HEK293 (cell line): Measurements from ENCODE around the gene GRK5.

ENCODE experiments used
- CTCF ChIA-PET: fragments of 350-600 bp; formaldehyde crosslinking; extraction: SDS; loops from one replicate; lab custom pipeline; 2021; ENCODE audit warnings: antibody characterized with exemption; lab: Yijun Ruan, JAX
- POLR2A ChIA-PET: fragments of 300-600 bp; formaldehyde crosslinking; extraction: SDS; loops from one replicate; lab custom pipeline; 2020; ENCODE audit warnings: antibody characterized with exemption, inconsistent platforms; lab: Yijun Ruan, JAX
- H3K27ac ChIP-seq: fragments of 200-500 bp; sonication (Bioruptor generic); 2 replicates; pipeline ENCODE4 v1.5.1; 2014; ENCODE audit warnings: low read depth, low read length, control low read depth, inconsistent platforms; ENCODE audit errors: extremely low read depth
- H3K36me3 ChIP-seq, 2 experiments: fragments of 200-500 bp in 1 of 2; sonication (Bioruptor generic) in 1 of 2; 1 replicate in 1 of 2; 2 replicates in 1 of 2; pipeline ENCODE4 v1.5.1; 2014 to 2017; ENCODE audit warnings: inconsistent platforms in 2 of 2, low read length in 2 of 2; ENCODE audit not compliant: control insufficient read depth in 2 of 2, insufficient read depth in 1 of 2
- H3K4me1 ChIP-seq: fragments of 200-500 bp; sonication (Bioruptor generic); 2 replicates; pipeline ENCODE4 v1.5.1; 2014; ENCODE audit warnings: mild to moderate bottlenecking, low read length, inconsistent platforms; ENCODE audit not compliant: control insufficient read depth, insufficient read depth
- H3K4me3 ChIP-seq: 2 replicates; pipeline ENCODE4 v1.5.1; 2011; ENCODE audit warnings: low read depth, mild to moderate bottlenecking, control low read depth, low read length, moderate library complexity
- H3K9me3 ChIP-seq: fragments of 200-500 bp; sonication (Bioruptor generic); 2 replicates; pipeline ENCODE4 v1.5.1; 2014; ENCODE audit warnings: low read depth, low read length, inconsistent platforms; ENCODE audit not compliant: control insufficient read depth, insufficient read depth
- BCL11B ChIP-seq: fragments of 450-650 bp; formaldehyde crosslinking; IDR thresholded peaks from 2 replicates; pipeline ENCODE4 v1.5.1; 2016; ENCODE audit warnings: low read depth, missing biosample characterization, missing genetic modification characterization
- GLIS2 ChIP-seq: fragments of 450-650 bp; formaldehyde crosslinking; IDR thresholded peaks from 2 replicates; pipeline ENCODE4 v1.5.1; 2016; ENCODE audit warnings: missing biosample characterization, missing genetic modification characterization
- KLF1 ChIP-seq: fragments of 450-650 bp; formaldehyde crosslinking; IDR thresholded peaks from 2 replicates; pipeline ENCODE4 v1.5.1; 2016; ENCODE audit warnings: missing biosample characterization, missing genetic modification characterization
- KLF16 ChIP-seq: fragments of 450-650 bp; formaldehyde crosslinking; IDR thresholded peaks from 2 replicates; pipeline ENCODE4 v1.5.1; 2017; ENCODE audit warnings: missing biosample characterization, missing genetic modification characterization
- KLF7 ChIP-seq: fragments of 450-650 bp; formaldehyde crosslinking; IDR thresholded peaks from 2 replicates; pipeline ENCODE4 v1.5.1; 2016; ENCODE audit warnings: missing biosample characterization, missing genetic modification characterization, borderline replicate concordance
- SCRT1 ChIP-seq: fragments of 450-650 bp; formaldehyde crosslinking; IDR thresholded peaks from 2 replicates; pipeline ENCODE4 v1.5.1; 2016; ENCODE audit warnings: missing biosample characterization, missing genetic modification characterization, borderline replicate concordance
- ZIC2 ChIP-seq: fragments of 450-650 bp; formaldehyde crosslinking; IDR thresholded peaks from 2 replicates; pipeline ENCODE4 v1.5.1; 2016; ENCODE audit warnings: missing biosample characterization, missing genetic modification characterization
- ZNF10 ChIP-seq: fragments of 450-650 bp; formaldehyde crosslinking; IDR thresholded peaks from 2 replicates; pipeline ENCODE4 v1.5.1; 2017; ENCODE audit warnings: missing biosample characterization, missing genetic modification characterization
- ZNF138 ChIP-seq: fragments of 450-650 bp; formaldehyde crosslinking; IDR thresholded peaks from 2 replicates; pipeline ENCODE4 v1.5.1; 2016; ENCODE audit warnings: missing biosample characterization, missing genetic modification characterization, borderline replicate concordance
- ZNF146 ChIP-seq: fragments of 450-650 bp; formaldehyde crosslinking; IDR thresholded peaks from 2 replicates; pipeline ENCODE4 v1.5.1; 2016; ENCODE audit warnings: missing biosample characterization, missing genetic modification characterization
- ZNF221 ChIP-seq: fragments of 450-650 bp; formaldehyde crosslinking; IDR thresholded peaks from 2 replicates; pipeline ENCODE4 v1.5.1; 2017; ENCODE audit warnings: missing biosample characterization, missing genetic modification characterization, borderline replicate concordance
- ZNF23 ChIP-seq: fragments of 450-650 bp; formaldehyde crosslinking; IDR thresholded peaks from 2 replicates; pipeline ENCODE4 v1.5.1; 2016; ENCODE audit warnings: missing biosample characterization, missing genetic modification characterization, borderline replicate concordance
- ZNF48 ChIP-seq: fragments of 450-650 bp; formaldehyde crosslinking; IDR thresholded peaks from 2 replicates; pipeline ENCODE4 v1.5.1; 2016; ENCODE audit warnings: missing biosample characterization, missing genetic modification characterization
- ZNF510 ChIP-seq: fragments of 450-650 bp; formaldehyde crosslinking; IDR thresholded peaks from 2 replicates; pipeline ENCODE4 v1.5.1; 2018; ENCODE audit warnings: mild to moderate bottlenecking, missing genetic modification characterization, missing biosample characterization; ENCODE audit not compliant: insufficient replicate concordance
- ZNF521 ChIP-seq: fragments of 450-650 bp; formaldehyde crosslinking; IDR thresholded peaks from 2 replicates; pipeline ENCODE4 v1.5.1; 2017; ENCODE audit warnings: missing biosample characterization, mild to moderate bottlenecking, missing genetic modification characterization
- ZNF626 ChIP-seq: fragments of 450-650 bp; sonication (Bioruptor Pico); formaldehyde crosslinking; IDR thresholded peaks from 2 replicates; pipeline ENCODE4 v1.5.1; 2018; ENCODE audit warnings: missing biosample characterization, missing genetic modification characterization, inconsistent platforms
- ZNF664 ChIP-seq: fragments of 450-650 bp; formaldehyde crosslinking; IDR thresholded peaks from 2 replicates; pipeline ENCODE4 v1.5.1; 2016; ENCODE audit warnings: missing biosample characterization, missing genetic modification characterization
- ZNF692 ChIP-seq: fragments of 450-650 bp; formaldehyde crosslinking; IDR thresholded peaks from 2 replicates; pipeline ENCODE4 v1.5.1; 2016; ENCODE audit warnings: missing biosample characterization, missing genetic modification characterization
- ZNF701 ChIP-seq: fragments of 450-650 bp; formaldehyde crosslinking; IDR thresholded peaks from 2 replicates; pipeline ENCODE4 v1.5.1; 2016; ENCODE audit warnings: missing biosample characterization, missing genetic modification characterization
- ZNF76 ChIP-seq: fragments of 450-650 bp; formaldehyde crosslinking; IDR thresholded peaks from 2 replicates; pipeline ENCODE4; 2016; ENCODE audit warnings: low read depth, missing biosample characterization, missing genetic modification characterization, borderline replicate concordance
- ZNF843 ChIP-seq: fragments of 450-650 bp; formaldehyde crosslinking; IDR thresholded peaks from 2 replicates; pipeline ENCODE4 v1.5.1; 2016; ENCODE audit warnings: missing biosample characterization, missing genetic modification characterization
- ZXDB ChIP-seq: fragments of 450-650 bp; formaldehyde crosslinking; IDR thresholded peaks from 2 replicates; pipeline ENCODE4 v1.5.1; 2016; ENCODE audit warnings: missing biosample characterization, missing genetic modification characterization

Gene GRK5

DNA sequence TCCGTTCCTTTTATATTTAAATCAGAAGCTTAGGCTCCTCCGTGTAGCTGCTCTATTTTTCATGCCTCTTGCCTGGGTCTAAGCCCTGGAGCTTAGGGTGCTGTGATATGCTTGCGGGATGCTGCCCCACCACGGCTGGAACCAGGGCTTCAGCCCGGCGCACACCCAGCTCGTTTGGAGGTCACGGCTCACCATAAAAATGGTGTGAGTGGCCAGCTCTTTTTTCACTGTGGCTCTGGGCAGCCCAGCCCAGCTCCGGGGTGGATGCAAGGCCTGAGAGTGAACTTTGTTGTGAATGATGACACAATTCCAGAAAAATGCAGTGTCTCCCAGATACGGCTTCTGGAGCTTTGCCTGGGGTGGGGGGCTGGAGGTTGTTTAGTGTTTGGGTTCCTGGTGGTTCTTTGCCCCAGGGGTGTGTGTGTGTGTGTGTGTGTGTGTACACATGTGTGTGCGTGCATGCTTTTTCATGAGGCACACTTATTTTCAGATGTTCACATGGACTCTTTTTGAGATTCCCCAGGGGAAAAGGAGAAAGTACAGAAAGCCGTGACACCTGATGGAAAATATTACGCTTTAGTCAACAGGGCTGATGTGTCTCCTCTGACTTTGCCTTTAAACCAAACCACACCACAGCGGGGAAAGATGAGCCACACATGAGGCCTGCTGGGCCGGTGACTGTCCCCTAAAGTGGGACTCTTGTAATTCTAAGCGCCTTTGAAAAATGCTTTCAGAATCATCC, 46.2 kb downstream of the GRK5 start (continued):
- TF ChIP-seq ZNF843, result no peak
- no peak for TF ChIP-seq ZNF701 (tag by site-specific recombination)
- TF ChIP-seq ZNF76, result no peak
- no peak for TF ChIP-seq SCRT1 (tag by site-specific recombination)
- no peak for TF ChIP-seq ZNF221 (tag by site-specific recombination)
- TF ChIP-seq ZXDB (tag by site-specific recombination), result peak; percentile 51
- TF ChIP-seq ZNF48 (tag by site-specific recombination), result no peak
- no peak for TF ChIP-seq ZNF510 (tag by site-specific recombination)
- peak; percentile 49; the same call in 1 of the 2 replicates for TF ChIP-seq ZNF10
- no peak for TF ChIP-seq KLF7 (tag by site-specific recombination)
- TF ChIP-seq ZNF23 (tag by site-specific recombination), result no peak
- no peak for TF ChIP-seq ZNF626 (tag by site-specific recombination)
- TF ChIP-seq GLIS2 (tag by site-specific recombination), result peak; percentile 66
- TF ChIP-seq ZNF692 (tag by site-specific recombination), result peak; percentile 64; the same call in 1 of the 2 replicates

GRCh38 chr10:119254335-119254734, 47.0 kb downstream of the GRK5 start:
- POLR2A ChIA-PET, result interaction anchor here (0.6 kb wide), 1 partner anchor 516 kb away, joined by 4 read pairs; no protein-coding TSS in a partner anchor
- no peaks in the 10 kb centered on the region for H3K9me3 ChIP-seq
- peaks cover 7% of the 10 kb centered on the region for H3K4me1 ChIP-seq
- CTCF ChIA-PET, result interaction anchor here (0.7 kb wide), 1 partner anchor 47 kb away, joined by 3 read pairs; the partner anchor contains the start of gene GRK5
- H3K27ac ChIP-seq, result no peak overlapping the region
- H3K36me3 ChIP-seq, result no peaks in the 10 kb centered on the region
- no peak overlapping the region for H3K4me3 ChIP-seq
- TF ChIP-seq ZNF664 (tag by site-specific recombination) (no peak), BCL11B (tag by site-specific recombination) (no peak), KLF1 (tag by site-specific recombination) (peak; percentile 43; the same call in 1 of the 2 replicates)

DNA sequence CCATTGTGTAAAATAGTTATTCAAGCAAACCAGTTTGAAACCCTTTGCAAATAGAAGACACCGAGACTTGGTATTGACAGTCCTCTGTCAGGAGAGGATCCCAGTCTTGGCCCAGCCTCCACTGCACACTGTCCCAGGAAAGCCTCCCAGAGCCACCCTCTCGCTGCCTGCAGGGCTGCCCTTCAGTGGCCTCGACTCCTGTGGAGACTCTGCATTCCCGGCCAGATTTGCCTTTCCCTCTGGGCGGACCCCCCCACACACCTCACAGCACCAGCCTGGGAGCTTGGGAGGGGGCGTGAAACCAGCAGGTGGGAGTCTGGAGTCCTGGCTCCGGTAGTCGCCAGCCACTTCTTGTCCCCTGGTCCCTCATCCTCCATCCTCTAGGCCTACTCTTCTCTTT, 48.7 kb downstream of the GRK5 start:
- Histone ChIP-seq H3K36me3 (no peaks in the 10 kb centered on the region), H3K27ac (no peak overlapping the region), H3K4me3 (no peak overlapping the region), H3K9me3 (no peaks in the 10 kb centered on the region), H3K4me1 (peaks cover 7% of the 10 kb centered on the region)
- ChIA-PET CTCF (no interaction called here), POLR2A (no interaction called here)
- peak; percentile 65 for TF ChIP-seq ZIC2 (tag by site-specific recombination)
- TF ChIP-seq ZNF521 (tag by site-specific recombination), result no peak
- TF ChIP-seq KLF16 (tag by site-specific recombination), result no peak

GRCh38 chr10:119256897-119257296, 49.5 kb downstream of the GRK5 start:
- ChIA-PET CTCF (no interaction called here), POLR2A (no interaction called here)
- Histone ChIP-seq H3K9me3 (no peaks in the 10 kb centered on the region), H3K4me1 (peaks cover 7% of the 10 kb centered on the region), H3K4me3 (no peak overlapping the region), H3K36me3 (no peaks in the 10 kb centered on the region), H3K27ac (no peak overlapping the region)
- no peak for TF ChIP-seq ZNF138 (tag by site-specific recombination)
- TF ChIP-seq KLF16 (tag by site-specific recombination), result no peak
- TF ChIP-seq ZNF146 (tag by site-specific recombination), result peak; percentile 74
